Trophoblast cell (in vitro differentiated cells and primary cell): ENCODE measurements around the gene FLT4.

Source experiments
- DNase-seq, 2 donors: peaks; one replicate each; pipeline ENCODE4 v3.0.0-alpha.2; 2016
- H2AFZ ChIP-seq: 2 replicates; pipeline ENCODE4 v1.6.1; 2013; ENCODE audit warnings: low read length, moderate library complexity, mild to moderate bottlenecking; ENCODE audit not compliant: insufficient read depth, poor library complexity
- H2AK5ac ChIP-seq: 2 replicates; pipeline ENCODE4 v1.6.1; 2013; ENCODE audit warnings: mild to moderate bottlenecking, low read length
- H2BK120ac ChIP-seq: 2 replicates; pipeline ENCODE4 v1.6.1; 2013; ENCODE audit warnings: low read length, mild to moderate bottlenecking, moderate library complexity; ENCODE audit not compliant: insufficient read depth, poor library complexity
- H2BK12ac ChIP-seq: 2 replicates; pipeline ENCODE4 v1.6.1; 2013; ENCODE audit warnings: mild to moderate bottlenecking, low read length, moderate library complexity
- H2BK5ac ChIP-seq: 2 replicates; pipeline ENCODE4 v1.6.1; 2013; ENCODE audit warnings: low read length, low read depth, moderate library complexity, mild to moderate bottlenecking; ENCODE audit not compliant: poor library complexity
- H3K14ac ChIP-seq: 2 replicates; pipeline ENCODE4 v1.6.1; 2013; ENCODE audit warnings: mild to moderate bottlenecking, low read length
- H3K18ac ChIP-seq: 2 replicates; pipeline ENCODE4 v1.6.1; 2013; ENCODE audit warnings: mild to moderate bottlenecking, low read length
- H3K23ac ChIP-seq: 2 replicates; pipeline ENCODE4 v1.6.1; 2013; ENCODE audit warnings: low read length
- H3K27ac ChIP-seq: 2 replicates; pipeline ENCODE4 v1.5.1; 2013; ENCODE audit warnings: low read depth, mild to moderate bottlenecking, inconsistent platforms, low read length, moderate library complexity
- H3K27me3 ChIP-seq: 2 replicates; pipeline ENCODE4 v1.6.1; 2013; ENCODE audit warnings: inconsistent platforms, mild to moderate bottlenecking, low read length, moderate library complexity; ENCODE audit not compliant: insufficient read depth
- H3K36me3 ChIP-seq, 2 experiments: 1 replicate in 1 of 2; 2 replicates in 1 of 2; pipeline ENCODE4 v1.6.1; 2013; ENCODE audit warnings: low read length in 2 of 2, mild to moderate bottlenecking in 2 of 2, moderate library complexity in 1 of 2; ENCODE audit not compliant: insufficient read depth in 2 of 2, control insufficient read depth in 1 of 2
- H3K4ac ChIP-seq: 2 replicates; pipeline ENCODE4 v1.6.1; 2013; ENCODE audit warnings: low read depth, mild to moderate bottlenecking, low read length, moderate library complexity
- H3K4me1 ChIP-seq, 2 experiments: 1 replicate in 1 of 2; 2 replicates in 1 of 2; pipeline ENCODE4 v1.6.1; 2013; ENCODE audit warnings: low read length in 2 of 2, mild to moderate bottlenecking in 2 of 2, moderate library complexity in 1 of 2; ENCODE audit not compliant: insufficient read depth in 2 of 2, control insufficient read depth in 1 of 2
- H3K4me2 ChIP-seq: 2 replicates; pipeline ENCODE4 v1.6.1; 2013; ENCODE audit warnings: inconsistent platforms, mild to moderate bottlenecking, low read length, moderate library complexity
- H3K4me3 ChIP-seq: 2 replicates; pipeline ENCODE4 v1.5.1; 2013; ENCODE audit warnings: mild to moderate bottlenecking, low read depth, low read length, inconsistent platforms
- H3K79me1 ChIP-seq: one replicate; pipeline ENCODE4 v1.6.1; 2013; ENCODE audit warnings: low read length
- H3K79me2 ChIP-seq: 2 replicates; pipeline ENCODE4 v1.6.1; 2013; ENCODE audit warnings: low read length, mild to moderate bottlenecking; ENCODE audit not compliant: control insufficient read depth, insufficient read depth, poor library complexity
- H3K9ac ChIP-seq: 2 replicates; pipeline ENCODE4 v1.6.1; 2013; ENCODE audit warnings: mild to moderate bottlenecking, low read length
- H3K9me3 ChIP-seq: 2 replicates; pipeline ENCODE4 v1.6.1; 2013; ENCODE audit warnings: low read depth, mild to moderate bottlenecking, control low read depth, inconsistent platforms, low read length; ENCODE audit not compliant: insufficient read depth
- H4K12ac ChIP-seq: 2 replicates; pipeline ENCODE4 v1.6.1; 2013; ENCODE audit warnings: low read depth, mild to moderate bottlenecking, low read length, moderate library complexity
- H4K8ac ChIP-seq: 2 replicates; pipeline ENCODE4 v1.6.1; 2013; ENCODE audit warnings: low read depth, mild to moderate bottlenecking, low read length, moderate library complexity
- H4K91ac ChIP-seq: one replicate; pipeline ENCODE4 v1.6.1; 2013; ENCODE audit warnings: low read depth, mild to moderate bottlenecking, low read length, moderate library complexity
- WGBS: extraction: QIAGEN DNeasy Blood & Tissue Kit; methylation state at CpG from one replicate; pipeline ENCODE4 v1.1.7; 2013; ENCODE audit warnings: missing lambda C conversion rate; ENCODE audit not compliant: insufficient read length, insufficient coverage; ENCODE audit errors: extremely low coverage; 5-methylcytosine and 5-hydroxymethylcytosine counted together

Gene FLT4

GRCh38 chr5:180596115-180596667 is 53.2 kb downstream of the FLT4 start:
- H3K23ac ChIP-seq, result no peak overlapping the region
- no peak overlapping the region for H2BK120ac ChIP-seq
- no peaks in the 10 kb centered on the region for H3K4me1 ChIP-seq
- no peak overlapping the region for H4K12ac ChIP-seq
- no peak overlapping the region for H3K27ac ChIP-seq
- no peaks in the 10 kb centered on the region for H3K79me2 ChIP-seq
- H2AK5ac ChIP-seq, result no peak overlapping the region
- no peak overlapping the region for H3K4me3 ChIP-seq
- no peak for DNase-seq
- H3K4ac ChIP-seq, result no peak overlapping the region
- no peak overlapping the region for H3K4me2 ChIP-seq
- H3K36me3 ChIP-seq, result no peaks in the 10 kb centered on the region
- peaks cover 5% of the 10 kb centered on the region for H3K27me3 ChIP-seq
- no peak overlapping the region for H4K8ac ChIP-seq
- H4K91ac ChIP-seq, result no peak overlapping the region
- H3K18ac ChIP-seq, result no peak overlapping the region
- no peak overlapping the region for H2BK5ac ChIP-seq
- H2BK12ac ChIP-seq, result no peak overlapping the region
- H3K79me1 ChIP-seq, result no peaks in the 10 kb centered on the region
- H3K9me3 ChIP-seq, result peaks cover 2% of the 10 kb centered on the region
- no peak overlapping the region for H3K14ac ChIP-seq
- no peak overlapping the region for H3K9ac ChIP-seq
- WGBS, result no CpG with 5 or more reads among the region's 12 CpGs
- no peak overlapping the region for H2AFZ ChIP-seq

GRCh38 chr5:180595381-180596114 is 53.9 kb downstream of the FLT4 start:
- H3K14ac ChIP-seq, result no peak overlapping the region
- no peak overlapping the region for H4K12ac ChIP-seq
- H4K8ac ChIP-seq, result no peak overlapping the region
- H3K79me1 ChIP-seq, result no peaks in the 10 kb centered on the region
- no peak overlapping the region for H3K4me3 ChIP-seq
- H3K27ac ChIP-seq, result no peak overlapping the region
- no peak overlapping the region for H4K91ac ChIP-seq
- H3K79me2 ChIP-seq, result no peaks in the 10 kb centered on the region
- no peak overlapping the region for H2BK120ac ChIP-seq
- peaks cover 11% of the 10 kb centered on the region for H3K27me3 ChIP-seq
- H3K4me2 ChIP-seq, result no peak overlapping the region
- H3K9ac ChIP-seq, result no peak overlapping the region
- no CpG with 5 or more reads among the region's 25 CpGs for WGBS
- no peak overlapping the region for H3K23ac ChIP-seq
- no peak overlapping the region for H3K4ac ChIP-seq
- H3K18ac ChIP-seq, result no peak overlapping the region
- H2AFZ ChIP-seq, result no peak overlapping the region
- no peaks in the 10 kb centered on the region for H3K36me3 ChIP-seq
- no peak for DNase-seq
- peaks cover 0 to 4% of the 10 kb centered on the region in 2 experiments for H3K4me1 ChIP-seq
- H2AK5ac ChIP-seq, result no peak overlapping the region
- H3K9me3 ChIP-seq, result peaks cover 2% of the 10 kb centered on the region
- no peak overlapping the region for H2BK5ac ChIP-seq
- H2BK12ac ChIP-seq, result no peak overlapping the region

GRCh38 chr5:180595046-180595379 is 54.4 kb downstream of the FLT4 start:
- H3K9ac ChIP-seq, result no peak overlapping the region
- no peak overlapping the region for H4K91ac ChIP-seq
- H4K12ac ChIP-seq, result no peak overlapping the region
- H3K4ac ChIP-seq, result no peak overlapping the region
- no peaks in the 10 kb centered on the region for H3K36me3 ChIP-seq
- H3K79me2 ChIP-seq, result no peaks in the 10 kb centered on the region
- H2AFZ ChIP-seq, result no peak overlapping the region
- H2BK120ac ChIP-seq, result no peak overlapping the region
- H4K8ac ChIP-seq, result no peak overlapping the region
- H2AK5ac ChIP-seq, result no peak overlapping the region
- peaks cover 17% of the 10 kb centered on the region for H3K27me3 ChIP-seq
- no peak overlapping the region for H3K18ac ChIP-seq
- no peak overlapping the region for H3K14ac ChIP-seq
- H3K23ac ChIP-seq, result no peak overlapping the region
- H3K4me3 ChIP-seq, result no peak overlapping the region
- H3K79me1 ChIP-seq, result no peaks in the 10 kb centered on the region
- H3K27ac ChIP-seq, result no peak overlapping the region
- H3K9me3 ChIP-seq, result peaks cover 2% of the 10 kb centered on the region
- H2BK12ac ChIP-seq, result no peak overlapping the region
- no peak overlapping the region for H3K4me2 ChIP-seq
- H3K4me1 ChIP-seq, result peaks cover 0 to 8% of the 10 kb centered on the region in 2 experiments
- H2BK5ac ChIP-seq, result no peak overlapping the region
- DNase-seq, result no peak
- 100% methylated on average over 1 of the region's 2 CpGs for WGBS

GRCh38 chr5:180594311-180595045 is 54.9 kb downstream of the FLT4 start:
- H3K9ac ChIP-seq, result no peak overlapping the region
- no peak overlapping the region for H2AFZ ChIP-seq
- no peak overlapping the region for H2BK5ac ChIP-seq
- H3K4me3 ChIP-seq, result no peak overlapping the region
- no peak overlapping the region for H3K18ac ChIP-seq
- no peak overlapping the region for H3K4me2 ChIP-seq
- peaks cover 0 to 8% of the 10 kb centered on the region in 2 experiments for H3K4me1 ChIP-seq
- no peak overlapping the region for H3K14ac ChIP-seq
- H3K27me3 ChIP-seq, result peaks cover 20% of the 10 kb centered on the region
- peaks cover 2% of the 10 kb centered on the region for H3K9me3 ChIP-seq
- no peak overlapping the region for H3K23ac ChIP-seq
- H3K36me3 ChIP-seq, result no peaks in the 10 kb centered on the region
- no peak overlapping the region for H3K27ac ChIP-seq
- no peaks in the 10 kb centered on the region for H3K79me2 ChIP-seq
- no peak overlapping the region for H2BK120ac ChIP-seq
- no peak overlapping the region for H3K4ac ChIP-seq
- H4K8ac ChIP-seq, result no peak overlapping the region
- no peak overlapping the region for H4K12ac ChIP-seq
- no peak for DNase-seq
- no peaks in the 10 kb centered on the region for H3K79me1 ChIP-seq
- H2BK12ac ChIP-seq, result no peak overlapping the region
- no peak overlapping the region for H2AK5ac ChIP-seq
- no peak overlapping the region for H4K91ac ChIP-seq
- WGBS, result no CpG with 5 or more reads among the region's 17 CpGs
